Memory B cell (primary cell): ENCODE measurements around the gene EPG5.

ENCODE experiments used
- ATAC-seq: fragments of 150-1000 bp; cut with Tn5 transposase; 2 replicates; pipeline ENCODE4 v1.10.0; 2021; ENCODE audit warnings: low read depth, mild to moderate bottlenecking, moderate library complexity
- DNase-seq, 2 donors: peaks; one replicate each; pipeline ENCODE4 v3.0.0; 2022; ENCODE audit warnings: low spot score in 2 of 2
- H3K27ac Mint-ChIP-seq: one replicate; pipeline ENCODE4 v1.8.0; 2022; ENCODE audit warnings: mild to moderate bottlenecking, moderate library complexity, mixed read lengths
- H3K27me3 Mint-ChIP-seq: one replicate; pipeline ENCODE4 v1.8.0; 2022; ENCODE audit warnings: mixed read lengths
- H3K36me3 Mint-ChIP-seq: one replicate; pipeline ENCODE4 v1.8.0; 2022; ENCODE audit warnings: mild to moderate bottlenecking, mixed read lengths
- H3K4me1 Mint-ChIP-seq: one replicate; pipeline ENCODE4 v1.8.0; 2022; ENCODE audit warnings: mixed read lengths
- H3K4me3 Mint-ChIP-seq: one replicate; pipeline ENCODE4 v1.8.0; 2022; ENCODE audit warnings: mild to moderate bottlenecking, moderate library complexity, mixed read lengths
- H3K9me3 Mint-ChIP-seq: one replicate; pipeline ENCODE4 v1.8.0; 2022; ENCODE audit warnings: mixed read lengths

Gene EPG5

DNA sequence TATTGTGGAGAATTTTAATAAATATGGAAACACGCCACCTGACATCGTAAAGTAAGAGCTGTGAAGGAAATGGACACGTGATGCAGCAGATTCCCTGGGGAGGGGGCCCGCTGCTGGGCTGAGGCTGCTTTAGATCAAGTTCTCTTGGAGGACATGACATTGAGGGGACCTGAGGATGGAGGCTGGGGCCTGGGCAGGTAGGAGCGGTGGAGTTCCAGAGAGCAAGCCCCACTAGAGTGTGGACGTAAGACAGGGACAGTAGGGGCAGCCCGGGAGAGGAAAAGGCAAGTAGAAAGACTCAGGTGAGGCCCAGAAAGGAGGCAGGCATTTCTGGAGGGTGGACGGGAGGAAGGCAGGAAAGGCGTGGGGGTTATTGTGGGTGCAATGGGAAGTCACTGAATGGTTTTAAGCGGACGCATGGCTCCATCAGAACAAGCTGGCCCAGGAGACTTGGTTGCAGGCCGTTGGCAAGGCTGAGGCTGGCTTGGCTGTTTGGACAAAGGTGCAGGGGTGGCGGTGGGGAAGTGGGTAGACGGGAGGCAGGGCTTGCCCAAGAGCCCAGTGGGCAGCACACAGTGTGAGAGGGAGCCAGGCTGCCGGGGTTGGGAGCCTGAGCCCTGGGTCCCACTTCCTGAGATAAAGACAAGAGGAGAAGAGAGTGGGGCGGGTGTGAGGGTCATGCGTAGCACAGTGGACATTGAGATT is 125.9 kb downstream of the EPG5 start:
- no peak overlapping the region for H3K27ac Mint-ChIP-seq
- peaks cover 2% of the 10 kb centered on the region for H3K36me3 Mint-ChIP-seq
- peaks cover 8% of the 10 kb centered on the region for H3K4me1 Mint-ChIP-seq
- ATAC-seq (no peak), DNase-seq (no peak)
- H3K27me3 Mint-ChIP-seq, result peaks cover 17% of the 10 kb centered on the region
- H3K4me3 Mint-ChIP-seq, result no peak overlapping the region
- no peaks in the 10 kb centered on the region for H3K9me3 Mint-ChIP-seq

DNA sequence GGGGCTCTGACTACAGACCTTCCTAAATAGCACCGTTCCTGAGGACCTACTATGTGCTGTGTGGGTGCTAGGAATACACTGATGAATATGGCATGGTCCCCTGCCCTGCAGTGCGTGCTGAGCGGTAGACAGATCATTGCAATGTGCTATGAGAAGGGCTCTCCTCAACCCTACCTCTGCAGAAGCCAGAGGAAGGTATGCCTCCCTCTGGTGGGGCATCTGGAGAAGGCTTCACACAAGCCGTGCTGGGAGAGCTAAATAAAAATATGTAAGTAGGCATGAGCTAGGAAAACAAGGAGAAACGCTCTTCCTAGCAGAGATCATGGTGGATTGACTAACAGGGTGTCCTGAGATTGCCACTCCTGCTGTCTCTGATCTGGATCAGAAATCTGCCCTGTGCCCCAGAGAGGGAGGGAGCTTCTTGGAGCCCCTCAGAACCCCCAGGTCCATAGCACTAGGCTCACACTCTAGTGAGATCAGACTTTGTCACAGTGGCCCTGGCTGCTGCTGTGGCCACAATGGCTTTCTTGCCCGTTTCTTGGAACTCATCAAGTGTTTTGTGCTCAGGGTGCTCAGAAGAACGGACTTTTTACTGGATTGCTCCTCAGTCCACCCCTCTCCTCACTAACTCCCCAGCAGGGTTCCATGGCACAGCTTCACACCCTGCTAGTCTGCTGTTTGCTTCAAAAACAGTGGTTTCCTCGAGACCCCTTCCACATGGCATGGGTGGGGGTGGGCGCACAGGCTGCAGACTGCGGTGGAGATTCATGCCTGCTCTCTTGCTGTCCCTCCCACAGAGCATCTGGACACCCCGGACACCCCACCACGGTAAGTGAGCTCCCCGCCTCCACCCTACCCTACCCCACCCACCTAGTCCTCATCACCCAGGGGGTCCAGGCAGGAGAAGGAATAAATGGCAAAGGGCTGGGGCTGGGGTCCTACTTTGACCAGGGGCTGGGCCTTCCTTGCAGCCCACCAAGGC is 127.4 kb downstream of the EPG5 start:
- Mint-ChIP-seq H3K4me3 (no peak overlapping the region), H3K36me3 (peaks cover 2% of the 10 kb centered on the region), H3K9me3 (no peaks in the 10 kb centered on the region), H3K27me3 (peaks cover 24% of the 10 kb centered on the region), H3K27ac (no peak overlapping the region), H3K4me1 (peaks cover 8% of the 10 kb centered on the region)
- ATAC-seq, result peak; percentile 57
- DNase-seq, result no peak

DNA sequence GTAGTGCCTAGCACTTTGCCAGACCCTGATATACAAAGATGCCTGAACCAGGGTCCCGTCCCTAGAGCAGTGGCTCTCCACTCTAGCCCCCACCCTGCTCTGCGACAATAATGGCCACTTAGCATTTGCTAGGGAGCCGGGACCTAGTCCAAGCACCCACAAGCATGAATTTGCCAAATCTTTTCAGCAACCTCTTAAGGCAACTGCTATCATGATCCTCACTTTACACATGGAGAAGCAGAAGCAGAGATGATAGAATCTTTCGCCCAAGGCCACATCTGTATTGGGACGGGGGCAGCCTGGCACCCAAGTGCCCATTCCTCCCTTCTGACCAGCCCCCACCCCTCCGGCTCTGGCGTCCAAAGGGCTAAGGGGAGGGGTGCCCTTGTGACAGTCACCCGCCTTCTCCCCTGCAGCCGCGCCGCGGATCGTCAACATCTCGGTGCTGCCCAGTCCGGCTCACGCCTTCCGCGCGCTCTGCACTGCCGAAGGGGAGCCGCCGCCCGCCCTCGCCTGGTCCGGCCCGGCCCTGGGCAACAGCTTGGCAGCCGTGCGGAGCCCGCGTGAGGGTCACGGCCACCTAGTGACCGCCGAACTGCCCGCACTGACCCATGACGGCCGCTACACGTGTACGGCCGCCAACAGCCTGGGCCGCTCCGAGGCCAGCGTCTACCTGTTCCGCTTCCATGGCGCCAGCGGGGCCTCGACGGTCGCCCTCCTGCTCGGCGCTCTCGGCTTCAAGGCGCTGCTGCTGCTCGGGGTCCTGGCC is 128.6 kb downstream of the EPG5 start:
- Mint-ChIP-seq H3K36me3 (peaks cover 2% of the 10 kb centered on the region), H3K4me1 (peaks cover 8% of the 10 kb centered on the region), H3K9me3 (no peaks in the 10 kb centered on the region), H3K4me3 (peak overlapping the region; percentile 38), H3K27me3 (peaks cover 27% of the 10 kb centered on the region), H3K27ac (no peak overlapping the region)
- ATAC-seq (no peak), DNase-seq (no peak)

DNA sequence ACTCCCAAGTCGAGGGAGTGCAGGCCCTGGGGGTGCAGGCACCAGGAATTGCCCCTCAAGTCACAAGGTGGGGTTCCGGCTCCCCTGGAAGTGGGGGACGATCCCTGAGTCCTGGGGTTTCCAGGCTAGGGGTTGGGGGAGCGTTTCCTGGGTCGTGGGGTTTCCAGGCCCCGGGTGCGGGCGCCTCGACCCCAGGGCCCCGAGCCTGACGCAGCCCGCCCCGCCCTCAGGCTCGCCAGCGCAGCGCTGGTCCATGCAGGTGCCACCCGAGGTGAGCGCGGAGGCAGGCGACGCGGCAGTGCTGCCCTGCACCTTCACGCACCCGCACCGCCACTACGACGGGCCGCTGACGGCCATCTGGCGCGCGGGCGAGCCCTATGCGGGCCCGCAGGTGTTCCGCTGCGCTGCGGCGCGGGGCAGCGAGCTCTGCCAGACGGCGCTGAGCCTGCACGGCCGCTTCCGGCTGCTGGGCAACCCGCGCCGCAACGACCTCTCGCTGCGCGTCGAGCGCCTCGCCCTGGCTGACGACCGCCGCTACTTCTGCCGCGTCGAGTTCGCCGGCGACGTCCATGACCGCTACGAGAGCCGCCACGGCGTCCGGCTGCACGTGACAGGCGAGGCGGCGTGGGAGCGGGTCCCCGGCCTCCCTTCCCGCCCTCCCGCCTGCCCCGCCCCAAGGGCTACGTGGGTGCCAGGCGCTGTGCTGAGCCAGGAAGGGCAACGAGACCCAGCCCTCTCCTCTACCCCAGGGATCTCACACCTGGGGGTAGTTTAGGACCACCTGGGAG is 129.7 kb downstream of the EPG5 start:
- H3K9me3 Mint-ChIP-seq, result no peaks in the 10 kb centered on the region
- H3K4me3 Mint-ChIP-seq, result peak overlapping the region; percentile 30
- peak in 1 of 2 donors; percentile 18 for DNase-seq
- H3K27ac Mint-ChIP-seq, result no peak overlapping the region
- H3K4me1 Mint-ChIP-seq, result peaks cover 8% of the 10 kb centered on the region
- H3K27me3 Mint-ChIP-seq, result peaks cover 29% of the 10 kb centered on the region
- ATAC-seq, result peak; percentile 73
- peaks cover 2% of the 10 kb centered on the region for H3K36me3 Mint-ChIP-seq

DNA sequence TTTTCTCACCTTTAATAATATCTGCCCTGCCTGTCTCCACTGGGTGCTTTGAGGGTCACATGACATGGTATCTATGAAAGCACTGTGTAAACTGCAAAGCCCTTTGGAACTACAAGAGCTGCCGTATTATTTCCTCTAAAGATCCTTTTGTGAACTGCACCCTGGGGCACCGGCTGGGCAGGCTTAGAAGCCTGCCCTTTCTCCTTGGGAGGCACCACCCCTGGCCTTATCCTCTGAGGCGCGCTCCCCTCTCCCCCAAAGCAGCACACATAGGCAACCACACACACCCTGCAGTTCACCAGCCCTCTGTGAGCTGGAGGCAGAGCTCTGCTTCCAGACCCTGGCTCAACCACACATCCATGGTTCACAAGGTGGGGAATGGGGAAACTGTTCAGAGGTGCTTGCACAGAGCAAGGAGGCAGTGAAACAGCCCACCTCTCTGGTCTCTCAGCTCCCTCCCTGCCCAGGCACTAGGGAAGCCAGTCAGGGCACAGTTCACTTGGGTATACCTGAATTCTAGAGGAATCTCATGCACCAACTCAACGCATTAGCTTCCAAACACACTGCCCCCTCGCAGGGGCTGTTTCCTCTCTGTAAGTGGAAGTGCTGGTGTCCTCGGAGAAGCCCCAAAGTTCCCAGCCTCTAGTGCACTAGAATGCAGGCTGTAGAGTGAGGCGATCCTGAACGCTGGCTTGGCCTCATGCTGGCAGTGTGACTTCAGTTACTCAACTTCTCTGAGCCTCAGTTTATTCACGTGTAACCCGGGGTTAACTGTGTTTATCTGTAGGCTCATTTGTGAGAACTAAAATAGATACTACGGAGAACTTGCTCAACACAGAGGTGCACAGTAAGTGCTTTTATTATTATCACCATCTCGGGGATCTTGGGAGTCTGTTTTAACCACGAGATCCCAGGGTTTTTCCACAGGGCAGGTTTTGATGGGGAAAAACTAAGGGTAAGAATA is 130.6 kb downstream of the EPG5 start:
- no peak for ATAC-seq
- Mint-ChIP-seq H3K4me1 (peaks cover 8% of the 10 kb centered on the region), H3K9me3 (no peaks in the 10 kb centered on the region), H3K4me3 (peak overlapping the region; percentile 43), H3K27ac (no peak overlapping the region), H3K36me3 (peaks cover 2% of the 10 kb centered on the region), H3K27me3 (peaks cover 31% of the 10 kb centered on the region)
- no peak for DNase-seq

DNA sequence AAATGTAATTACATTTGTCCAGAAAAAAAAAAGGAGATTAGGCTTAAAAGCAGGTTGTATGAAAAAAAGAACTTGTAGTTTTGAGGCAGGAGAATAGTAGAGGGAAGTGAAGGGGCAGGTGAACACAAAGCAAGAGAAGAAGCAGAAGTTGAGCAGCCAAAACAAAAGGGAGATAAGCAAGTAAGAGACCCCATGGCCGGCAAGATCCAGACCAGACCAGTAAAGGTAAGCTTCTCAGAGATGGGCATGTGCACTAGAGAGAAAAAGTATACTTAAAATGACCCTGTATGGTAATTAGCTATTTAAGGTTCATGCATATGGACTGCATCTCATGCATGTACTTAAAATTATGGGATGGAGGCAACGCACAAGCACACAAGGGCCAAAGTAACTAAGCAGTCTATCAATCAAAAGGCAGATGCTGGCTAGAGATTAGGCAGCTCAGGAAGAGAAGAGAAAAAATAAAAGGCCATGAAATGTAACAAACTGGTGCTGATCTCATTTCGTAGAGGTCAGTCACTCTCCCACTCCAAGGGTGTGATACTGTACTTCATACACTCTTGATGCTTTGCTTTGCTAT is 132.0 kb downstream of the EPG5 start:
- Mint-ChIP-seq H3K27me3 (peaks cover 32% of the 10 kb centered on the region), H3K4me3 (no peak overlapping the region), H3K9me3 (no peaks in the 10 kb centered on the region), H3K27ac (no peak overlapping the region), H3K4me1 (peaks cover 5% of the 10 kb centered on the region), H3K36me3 (no peaks in the 10 kb centered on the region)
- ATAC-seq (no peak), DNase-seq (no peak)

DNA sequence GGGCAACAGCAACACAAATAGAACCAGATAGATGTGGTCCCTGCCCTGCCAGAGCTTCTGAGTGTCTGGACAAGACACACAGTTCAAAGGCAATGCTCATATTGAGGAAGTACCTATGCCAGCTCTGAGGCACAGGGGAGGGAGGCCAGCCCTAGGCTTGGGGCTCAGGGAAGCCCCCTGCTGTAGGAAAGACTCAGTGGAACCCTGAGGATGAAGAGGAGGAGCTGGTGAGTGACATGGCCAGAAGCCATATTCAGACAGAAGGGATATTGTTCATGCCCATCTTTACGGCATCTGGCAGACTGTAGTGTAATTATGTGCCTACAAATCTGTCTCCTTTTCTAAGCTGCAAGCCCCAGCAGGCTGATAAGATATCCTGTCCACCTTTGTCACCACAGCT is 132.8 kb downstream of the EPG5 start:
- no peaks in the 10 kb centered on the region for H3K36me3 Mint-ChIP-seq
- H3K27ac Mint-ChIP-seq, result no peak overlapping the region
- H3K4me3 Mint-ChIP-seq, result no peak overlapping the region
- no peak for DNase-seq
- no peak for ATAC-seq
- H3K4me1 Mint-ChIP-seq, result peaks cover 7% of the 10 kb centered on the region
- H3K27me3 Mint-ChIP-seq, result peaks cover 30% of the 10 kb centered on the region
- no peaks in the 10 kb centered on the region for H3K9me3 Mint-ChIP-seq

DNA sequence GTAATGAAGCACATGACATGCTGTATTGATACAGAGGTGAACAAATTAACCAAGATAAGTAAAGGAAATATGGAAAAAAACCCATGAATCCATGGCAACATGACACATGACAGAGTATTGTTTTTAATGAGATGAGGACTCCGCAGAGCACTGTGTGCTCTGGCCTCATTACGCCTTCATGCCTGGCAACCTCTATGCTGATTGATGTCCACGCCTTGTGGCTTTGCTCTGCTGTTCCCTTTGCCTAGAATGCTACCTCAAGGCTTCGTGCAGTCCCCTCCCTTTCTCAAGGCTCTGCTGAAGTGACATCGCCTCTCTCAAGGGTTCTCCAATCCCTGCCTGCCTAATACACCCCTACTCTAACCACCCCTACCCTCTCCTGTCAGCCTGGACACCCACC is 133.3 kb downstream of the EPG5 start:
- no peaks in the 10 kb centered on the region for H3K9me3 Mint-ChIP-seq
- DNase-seq (no peak), ATAC-seq (no peak)
- H3K4me3 Mint-ChIP-seq, result no peak overlapping the region
- H3K36me3 Mint-ChIP-seq, result no peaks in the 10 kb centered on the region
- H3K27me3 Mint-ChIP-seq, result peaks cover 27% of the 10 kb centered on the region
- H3K27ac Mint-ChIP-seq, result no peak overlapping the region
- peaks cover 7% of the 10 kb centered on the region for H3K4me1 Mint-ChIP-seq

DNA sequence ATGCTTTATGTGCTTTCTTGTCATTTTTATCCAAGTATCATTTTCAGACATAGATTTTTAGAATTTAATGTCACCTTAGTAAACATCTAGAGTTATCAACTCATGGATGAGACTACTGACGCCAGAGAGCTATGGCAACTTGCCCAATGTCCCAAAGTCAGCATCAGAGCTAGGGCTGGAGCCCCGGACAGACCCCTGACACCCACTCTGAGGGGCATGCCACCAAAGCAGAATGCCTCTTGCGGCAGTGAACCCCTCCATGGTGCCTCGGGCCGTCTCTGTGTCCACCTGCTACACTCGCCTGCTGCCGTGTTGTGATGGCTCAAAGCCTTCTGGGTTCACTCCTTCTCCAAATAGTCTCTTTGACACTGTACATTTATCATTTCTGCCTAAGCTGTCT is 136.2 kb downstream of the EPG5 start:
- Mint-ChIP-seq H3K4me3 (no peak overlapping the region), H3K27me3 (peaks cover 20% of the 10 kb centered on the region), H3K9me3 (no peaks in the 10 kb centered on the region), H3K36me3 (no peaks in the 10 kb centered on the region), H3K27ac (no peak overlapping the region), H3K4me1 (peaks cover 9% of the 10 kb centered on the region)
- no peak for ATAC-seq
- no peak for DNase-seq

DNA sequence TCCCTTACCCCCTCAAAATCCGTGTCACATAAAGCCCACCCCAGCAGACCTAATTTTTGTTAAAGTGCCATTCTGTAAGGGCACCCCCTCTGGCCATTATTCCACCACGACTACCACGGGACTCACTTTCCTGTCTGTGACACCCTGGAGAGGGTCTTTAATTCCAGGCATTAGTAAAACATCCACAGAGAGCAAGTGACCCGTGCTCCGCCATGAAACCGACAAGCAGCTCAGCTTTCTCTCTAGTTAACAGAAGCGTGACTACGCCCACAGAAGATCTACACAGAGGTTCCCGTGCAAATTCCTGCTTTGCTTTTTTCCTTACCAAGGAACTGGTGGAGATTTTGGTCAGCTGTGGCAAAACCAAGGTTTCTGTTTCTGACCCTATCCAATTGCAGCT is 137.3 kb downstream of the EPG5 start:
- Mint-ChIP-seq H3K4me3 (no peak overlapping the region), H3K4me1 (peaks cover 16% of the 10 kb centered on the region), H3K27ac (no peak overlapping the region), H3K9me3 (no peaks in the 10 kb centered on the region), H3K36me3 (no peaks in the 10 kb centered on the region), H3K27me3 (peaks cover 13% of the 10 kb centered on the region)
- ATAC-seq (no peak), DNase-seq (no peak)

DNA sequence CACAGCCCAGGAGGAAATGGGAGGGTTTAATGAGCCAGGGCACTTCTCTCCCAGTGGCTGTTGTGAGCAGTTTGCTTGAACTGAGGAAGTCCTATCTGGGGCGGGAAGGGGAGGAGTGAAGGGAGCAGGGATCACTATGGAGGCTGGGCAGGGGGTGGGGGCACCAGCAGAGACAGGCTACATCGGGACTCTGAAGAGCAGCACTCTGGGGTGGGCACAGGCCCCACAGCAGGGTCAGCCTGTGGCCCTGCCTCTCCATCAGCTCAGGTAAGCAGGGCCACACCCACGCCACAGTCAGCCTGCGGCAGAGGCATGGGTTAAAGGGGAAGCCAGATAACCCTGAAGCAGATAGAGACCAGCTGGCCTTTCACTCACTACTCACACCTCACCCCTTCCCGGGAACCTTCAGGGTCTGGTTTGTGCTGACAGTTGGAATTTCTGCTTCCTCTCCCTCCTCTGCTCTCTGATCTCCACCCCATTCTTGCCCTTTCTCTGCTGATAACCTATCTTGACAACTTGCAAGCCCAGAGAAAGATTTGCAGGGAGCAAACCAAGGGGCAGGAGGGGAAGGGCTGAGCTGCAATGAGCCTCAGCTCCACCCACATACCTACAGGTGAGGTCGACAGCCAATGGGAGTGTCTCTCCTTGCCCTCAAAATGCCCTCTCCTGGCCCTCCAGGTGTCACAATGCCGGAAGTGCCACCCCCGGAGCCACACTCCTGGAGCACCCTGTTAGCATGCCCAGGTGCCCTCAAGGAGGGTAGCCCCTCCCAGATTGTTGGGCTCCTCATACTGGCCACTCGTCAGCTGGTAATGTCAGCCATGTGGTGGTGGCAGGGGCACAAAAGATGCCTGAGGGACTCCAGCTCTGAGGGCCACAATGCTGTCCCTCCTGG is 138.0 kb downstream of the EPG5 start:
- no peaks in the 10 kb centered on the region for H3K9me3 Mint-ChIP-seq
- H3K27me3 Mint-ChIP-seq, result peaks cover 17% of the 10 kb centered on the region
- peaks cover 1% of the 10 kb centered on the region for H3K36me3 Mint-ChIP-seq
- no peak overlapping the region for H3K27ac Mint-ChIP-seq
- H3K4me3 Mint-ChIP-seq, result no peak overlapping the region
- DNase-seq (no peak), ATAC-seq (no peak)
- peaks cover 22% of the 10 kb centered on the region for H3K4me1 Mint-ChIP-seq
